ENCODE measurements around the gene CABCOCO1.

DNA sequence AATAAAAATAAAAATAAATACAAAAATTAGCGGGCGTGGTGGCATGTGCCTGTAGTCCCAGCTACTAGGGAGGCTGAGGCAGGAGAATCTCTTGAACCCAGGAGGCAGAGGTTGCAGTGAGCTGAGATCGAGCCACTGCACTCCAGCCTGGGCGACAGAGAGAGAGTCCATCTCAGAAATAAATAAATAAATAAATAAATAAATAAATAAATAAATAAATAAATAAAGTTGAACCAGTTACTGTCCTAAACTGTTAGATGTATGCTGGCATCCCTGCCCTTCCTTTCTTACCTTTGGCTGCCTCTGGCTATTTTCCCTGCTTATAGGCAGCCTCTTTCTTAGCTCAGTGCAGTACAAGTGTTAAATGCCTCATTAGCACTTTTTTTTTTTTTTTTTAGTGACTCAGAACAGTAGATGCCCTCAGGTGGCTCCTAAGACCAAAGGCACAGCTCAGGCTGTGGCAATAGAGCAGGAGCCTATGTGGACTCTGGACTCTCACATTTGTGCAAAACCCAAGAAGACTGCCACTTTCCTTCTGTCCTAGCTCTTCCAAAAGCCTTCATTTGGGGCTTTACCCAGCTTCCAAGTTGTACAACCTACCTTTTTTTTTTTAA lies 30.6 kb upstream of the CABCOCO1 start:
- TF ChIP-seq DPF2 (IDR thresholded peaks at IDR 0.05) = no peak
- TF ChIP-seq U2AF2 (optimal IDR thresholded peaks at IDR 0.05; ENCODE audit: low read depth, low read length) = no peak
- TF ChIP-seq EZH2 (IDR thresholded peaks at IDR 0.05; ENCODE audit: borderline replicate concordance, low read depth, low read length) = no peak
- TF ChIP-seq, protein P1, sequence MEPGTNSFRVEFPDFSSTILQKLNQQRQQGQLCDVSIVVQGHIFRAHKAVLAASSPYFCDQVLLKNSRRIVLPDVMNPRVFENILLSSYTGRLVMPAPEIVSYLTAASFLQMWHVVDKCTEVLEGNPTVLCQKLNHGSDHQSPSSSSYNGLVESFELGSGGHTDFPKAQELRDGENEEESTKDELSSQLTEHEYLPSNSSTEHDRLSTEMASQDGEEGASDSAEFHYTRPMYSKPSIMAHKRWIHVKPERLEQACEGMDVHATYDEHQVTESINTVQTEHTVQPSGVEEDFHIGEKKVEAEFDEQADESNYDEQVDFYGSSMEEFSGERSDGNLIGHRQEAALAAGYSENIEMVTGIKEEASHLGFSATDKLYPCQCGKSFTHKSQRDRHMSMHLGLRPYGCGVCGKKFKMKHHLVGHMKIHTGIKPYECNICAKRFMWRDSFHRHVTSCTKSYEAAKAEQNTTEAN (CRISPR knock-in tag; IDR thresholded peaks at IDR 0.05) = no peak
- TF ChIP-seq RBM22 (IDR thresholded peaks at IDR 0.05; ENCODE audit: low read depth, low read length, poor library complexity, severe bottlenecking) = no peak
- TF ChIP-seq, protein P2, sequence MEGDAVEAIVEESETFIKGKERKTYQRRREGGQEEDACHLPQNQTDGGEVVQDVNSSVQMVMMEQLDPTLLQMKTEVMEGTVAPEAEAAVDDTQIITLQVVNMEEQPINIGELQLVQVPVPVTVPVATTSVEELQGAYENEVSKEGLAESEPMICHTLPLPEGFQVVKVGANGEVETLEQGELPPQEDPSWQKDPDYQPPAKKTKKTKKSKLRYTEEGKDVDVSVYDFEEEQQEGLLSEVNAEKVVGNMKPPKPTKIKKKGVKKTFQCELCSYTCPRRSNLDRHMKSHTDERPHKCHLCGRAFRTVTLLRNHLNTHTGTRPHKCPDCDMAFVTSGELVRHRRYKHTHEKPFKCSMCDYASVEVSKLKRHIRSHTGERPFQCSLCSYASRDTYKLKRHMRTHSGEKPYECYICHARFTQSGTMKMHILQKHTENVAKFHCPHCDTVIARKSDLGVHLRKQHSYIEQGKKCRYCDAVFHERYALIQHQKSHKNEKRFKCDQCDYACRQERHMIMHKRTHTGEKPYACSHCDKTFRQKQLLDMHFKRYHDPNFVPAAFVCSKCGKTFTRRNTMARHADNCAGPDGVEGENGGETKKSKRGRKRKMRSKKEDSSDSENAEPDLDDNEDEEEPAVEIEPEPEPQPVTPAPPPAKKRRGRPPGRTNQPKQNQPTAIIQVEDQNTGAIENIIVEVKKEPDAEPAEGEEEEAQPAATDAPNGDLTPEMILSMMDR (IDR thresholded peaks at IDR 0.05 in 2 of 3, conservative IDR thresholded peaks at IDR 0.05 in 1 of 3; ENCODE audit: insufficient read depth in 2 of 3, low read depth in 1 of 3, low read length in 3 of 3) = no peak
- TF ChIP-seq SRF (CRISPR knock-in tag; IDR thresholded peaks at IDR 0.05) = no peak

Measured in K562 (cell line).